ENCODE results near the gene RGS7.
"Not testable (repeated sequence)": the region's sequence is repeated elsewhere in the genome, so short reads cannot be mapped to it uniquely, and the experiment has no call there.

Gene RGS7

DNA sequence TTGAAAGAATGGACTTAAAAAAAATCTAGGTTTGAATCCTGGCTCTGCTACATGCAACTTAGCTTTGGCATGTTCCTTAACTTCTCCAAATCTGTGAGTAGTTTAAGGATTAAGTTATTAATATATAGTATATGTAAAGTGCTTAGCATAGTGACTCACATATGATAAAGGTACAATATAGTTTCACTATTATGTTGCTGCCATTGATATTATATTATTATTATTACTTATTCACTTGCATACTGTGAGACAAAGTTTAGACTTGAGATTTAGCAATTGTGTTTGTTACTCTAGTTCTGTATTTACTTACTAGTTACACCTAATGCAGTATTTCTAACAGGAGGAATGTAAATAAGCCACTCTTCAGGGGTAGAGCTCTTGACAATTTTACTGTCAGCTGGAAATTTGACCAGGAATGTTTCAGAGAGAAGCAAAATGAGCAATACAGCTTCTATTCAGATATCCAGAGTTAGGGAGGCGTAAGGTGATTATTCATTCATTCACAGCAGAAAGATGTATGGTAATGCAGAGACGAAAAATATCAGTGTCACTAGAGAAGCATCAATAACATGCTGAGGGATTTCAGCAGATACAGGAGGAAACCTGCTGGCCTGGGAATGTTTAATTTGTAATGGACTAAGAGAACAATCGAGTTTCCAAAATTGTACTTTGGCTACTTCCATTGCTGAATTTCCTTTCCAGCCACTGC, 25.5 kb downstream of the RGS7 start:
- DNase-seq (ENCODE audit: low read depth in 2 of 2): no peak

DNA sequence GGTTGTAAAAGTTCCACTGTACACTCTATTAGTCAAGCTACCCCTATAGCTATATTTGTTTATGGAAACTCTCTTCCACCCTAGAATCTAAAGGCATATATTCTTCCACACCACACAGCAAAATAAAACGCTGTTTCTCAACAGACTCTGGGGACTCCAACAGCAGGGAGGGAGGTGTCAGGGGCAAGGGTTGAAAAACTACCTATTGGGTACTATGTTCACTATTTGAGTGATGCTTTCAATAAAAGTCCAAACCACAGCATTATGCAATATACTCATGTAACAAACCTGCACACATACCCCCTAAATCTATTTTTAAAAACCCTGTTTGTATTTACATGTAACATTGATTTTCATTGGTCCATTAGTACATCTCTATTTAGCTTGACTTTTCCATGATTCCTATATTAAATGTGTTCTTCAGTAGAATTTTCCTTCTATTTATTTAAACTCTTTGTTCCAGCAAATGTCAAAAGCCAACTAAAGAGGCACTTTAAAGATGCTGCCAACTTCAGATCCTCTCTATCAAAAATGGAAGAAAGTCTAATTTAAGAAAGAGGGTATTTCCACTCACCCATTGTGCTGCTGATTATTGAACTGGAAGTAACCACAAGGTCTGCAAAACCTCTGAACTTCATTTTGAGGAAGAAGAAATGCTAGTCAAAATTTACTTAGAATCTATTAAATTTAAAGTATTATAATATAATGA, 26.2 kb downstream of the RGS7 start:
- DNase-seq (ENCODE audit: low read depth in 2 of 2): no peak

DNA sequence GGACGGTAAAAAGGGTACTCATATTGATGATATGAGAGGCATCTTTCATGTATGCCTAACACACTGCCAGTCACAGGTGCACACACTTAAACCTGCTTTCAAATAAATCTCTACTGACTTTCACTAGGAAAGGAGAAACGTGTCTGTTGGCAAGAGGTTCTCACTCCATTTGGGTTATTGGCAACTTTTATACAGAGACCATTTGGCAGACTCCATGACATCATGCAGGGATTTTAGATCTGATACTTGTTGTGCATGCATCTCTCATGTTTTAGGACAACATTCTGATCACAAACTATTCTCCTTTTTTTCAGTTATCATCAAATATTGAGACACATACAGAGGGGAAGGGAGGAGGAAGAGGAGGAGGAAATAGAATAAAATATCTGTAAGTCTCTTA, 31.5 kb downstream of the RGS7 start:
- DNase-seq (ENCODE audit: low read depth in 2 of 2): no peak

DNA sequence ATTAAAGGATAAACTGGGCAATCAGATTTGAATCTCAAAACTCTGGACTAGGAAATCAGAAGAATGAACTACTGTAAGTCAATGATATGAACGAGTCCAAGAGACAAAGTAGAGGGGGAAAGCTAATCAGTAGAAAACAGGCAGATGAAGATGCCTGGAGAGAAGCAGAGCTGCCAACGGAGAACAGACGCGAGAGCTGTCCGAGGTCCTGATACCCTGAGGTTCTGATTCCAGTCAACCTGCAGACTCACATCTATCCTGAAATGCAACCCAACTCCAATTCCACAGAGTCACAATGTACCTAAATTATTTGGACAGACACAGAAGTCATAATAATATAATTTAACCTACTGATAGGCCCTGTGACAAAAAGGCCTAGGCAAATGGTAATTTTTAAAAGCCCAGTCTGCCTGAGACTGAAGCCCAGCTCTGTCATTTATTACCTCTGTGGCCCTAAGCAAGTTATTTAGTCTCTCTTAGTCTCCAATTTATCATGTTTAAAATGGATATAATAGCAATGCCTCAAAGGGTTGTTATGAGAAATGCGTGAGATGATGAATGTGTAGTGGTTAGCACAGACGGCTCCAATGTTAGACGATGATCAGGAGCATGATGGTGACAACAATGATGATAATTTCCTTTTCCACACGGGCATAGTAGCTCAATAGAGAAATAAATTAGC, 33.4 kb downstream of the RGS7 start:
- no peak for DNase-seq (ENCODE audit: low read depth in 2 of 2)

DNA sequence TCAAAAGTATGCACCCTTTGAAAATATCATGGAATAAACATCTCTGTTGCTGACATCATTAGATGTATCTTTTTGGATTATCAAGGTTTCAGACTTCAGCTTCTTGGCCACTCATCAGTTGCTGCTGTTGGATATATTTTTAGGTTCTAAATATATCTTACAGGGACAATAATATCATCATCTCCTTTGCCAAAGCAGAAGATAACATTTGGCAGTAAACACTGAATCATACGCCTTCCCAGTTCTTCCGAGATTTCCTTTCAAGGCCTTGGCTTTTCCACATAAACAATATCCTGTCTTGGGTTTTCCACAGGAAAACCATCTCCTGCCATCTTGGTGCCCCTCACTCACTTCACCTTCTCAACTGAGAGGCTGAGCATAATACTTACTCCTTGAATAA, 39.3 kb downstream of the RGS7 start:
- DNase-seq (ENCODE audit: low read depth in 2 of 2): no peak

DNA sequence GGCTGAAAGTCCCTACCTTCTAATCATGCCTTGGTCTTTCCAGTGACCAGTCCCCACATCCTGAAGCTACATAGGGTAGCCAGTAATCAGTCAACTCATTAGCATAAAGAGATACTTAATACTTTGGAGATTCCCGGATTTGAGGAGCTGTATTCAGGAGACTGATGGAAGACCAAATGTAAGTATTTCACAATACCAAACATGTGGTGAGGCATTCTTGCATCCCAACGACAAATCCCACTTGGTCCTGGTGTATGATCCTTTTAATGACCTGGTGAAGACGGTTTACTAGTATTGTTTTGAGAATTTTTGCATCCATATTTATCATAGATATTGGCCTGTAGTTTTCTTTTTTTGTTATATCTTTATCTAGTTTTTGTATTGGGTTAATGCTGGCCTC, 40.6 kb downstream of the RGS7 start:
- no peak for DNase-seq (ENCODE audit: low read depth in 2 of 2)

DNA sequence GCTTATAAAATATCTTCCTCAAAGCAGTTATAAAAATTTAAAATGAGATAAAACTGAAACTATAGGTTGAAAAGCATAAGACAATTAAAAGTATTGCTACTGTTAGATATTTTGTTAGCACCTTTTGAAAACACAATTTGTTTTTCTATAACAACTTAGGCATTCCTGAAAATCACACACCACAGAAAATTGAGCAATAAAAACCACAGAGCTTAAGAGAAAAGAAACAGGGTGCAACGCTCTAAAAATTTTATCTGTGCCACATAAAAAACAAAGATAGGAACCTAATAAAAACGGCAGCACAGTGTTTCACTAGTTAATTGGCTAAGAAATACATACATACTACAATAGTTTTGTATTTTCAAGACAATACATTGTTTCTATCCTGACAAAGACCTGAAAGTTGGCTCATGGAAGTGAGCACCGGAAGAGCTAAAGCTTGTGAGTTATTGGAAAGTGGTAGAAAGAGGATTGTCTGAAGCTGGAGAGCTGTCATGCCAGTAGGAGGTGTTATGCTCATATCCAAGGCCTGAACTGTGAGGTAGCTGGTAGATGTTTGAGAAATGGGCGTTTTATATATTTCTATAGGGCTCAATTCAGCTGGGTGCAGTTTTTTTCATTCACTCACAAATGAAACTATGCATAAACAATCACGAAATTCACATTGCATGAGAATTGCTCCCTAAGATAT, 45.8 kb downstream of the RGS7 start:
- no peak for DNase-seq (ENCODE audit: low read depth in 2 of 2)

DNA sequence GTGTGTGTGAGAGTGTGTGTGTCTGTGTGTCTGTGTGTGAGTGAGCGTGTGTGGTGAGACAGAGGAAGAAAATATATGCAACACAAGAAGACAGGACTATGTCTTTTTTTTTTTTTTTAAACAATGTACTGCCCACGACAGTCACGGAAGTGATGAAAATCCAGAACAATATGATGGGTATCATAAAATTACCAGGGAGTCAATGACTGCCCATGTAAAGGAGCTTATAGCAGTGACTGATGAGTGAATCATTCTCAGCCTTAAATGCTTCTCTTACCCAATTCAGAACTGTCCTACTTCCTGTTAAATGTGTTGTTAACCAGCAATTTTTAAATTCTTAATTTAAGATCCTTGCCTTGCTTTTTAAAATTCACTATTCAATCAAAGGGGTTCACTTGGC, 46.6 kb downstream of the RGS7 start:
- no peak for DNase-seq (ENCODE audit: low read depth in 2 of 2)

DNA sequence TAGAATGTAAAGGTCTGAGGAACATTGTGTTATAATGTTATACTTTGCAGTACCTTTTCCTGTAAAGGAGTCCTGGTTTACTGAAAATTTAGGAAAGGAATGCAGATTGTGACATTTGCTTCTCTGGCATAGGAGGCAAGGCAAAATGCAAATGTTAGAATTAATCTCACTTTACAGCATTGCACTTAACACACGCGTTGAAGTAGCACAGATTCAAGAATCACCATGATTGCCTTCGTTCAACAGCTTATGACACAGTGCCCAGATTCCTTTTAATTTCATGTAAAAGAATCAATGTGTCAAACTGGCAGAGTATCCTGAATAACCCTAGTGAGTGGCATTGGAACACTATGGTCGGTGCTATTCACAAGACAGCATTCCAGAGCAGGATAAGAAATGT, 47.4 kb downstream of the RGS7 start:
- no peak for DNase-seq (ENCODE audit: low read depth in 2 of 2)

DNA sequence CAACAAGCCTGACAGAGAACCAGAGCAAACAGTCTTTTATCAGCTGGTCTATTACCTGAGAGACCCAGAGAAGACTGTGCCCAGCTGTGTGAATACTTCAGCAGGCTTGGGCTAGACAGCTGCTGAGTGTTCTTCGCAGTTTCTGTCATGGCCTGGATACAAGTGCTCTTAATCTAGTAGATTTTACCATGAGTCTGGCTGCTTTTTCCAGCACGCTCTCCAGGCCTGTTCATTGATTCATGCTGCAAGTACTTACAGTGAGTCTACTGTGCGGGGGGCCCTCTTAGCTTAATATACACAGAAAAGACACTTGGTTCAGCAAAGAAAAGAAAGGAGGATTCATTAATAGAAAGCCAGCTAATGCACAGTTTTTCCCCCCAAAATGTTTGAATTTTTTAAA, 48.5 kb downstream of the RGS7 start:
- no peak for DNase-seq (ENCODE audit: low read depth in 2 of 2)

DNA sequence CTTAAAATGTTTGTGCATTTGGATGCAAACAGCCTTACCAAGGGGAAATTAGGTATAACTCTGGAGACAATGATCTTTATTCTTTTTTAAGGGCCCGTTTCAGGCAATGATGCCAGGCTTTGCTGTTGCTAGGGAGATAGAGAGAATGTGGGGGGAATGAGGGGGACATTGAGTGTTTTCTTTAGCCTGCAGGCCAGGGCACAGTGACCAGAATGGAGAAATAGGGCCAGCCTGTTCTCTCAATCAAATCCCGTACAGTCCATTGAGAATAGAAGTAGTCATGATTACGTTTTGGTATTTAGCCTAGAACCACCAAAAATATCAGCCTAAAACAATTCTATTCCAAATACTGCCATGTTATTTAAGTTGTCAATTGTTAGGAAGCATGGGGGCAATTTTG, 49.0 kb downstream of the RGS7 start:
- DNase-seq (ENCODE audit: low read depth in 2 of 2): no peak

DNA sequence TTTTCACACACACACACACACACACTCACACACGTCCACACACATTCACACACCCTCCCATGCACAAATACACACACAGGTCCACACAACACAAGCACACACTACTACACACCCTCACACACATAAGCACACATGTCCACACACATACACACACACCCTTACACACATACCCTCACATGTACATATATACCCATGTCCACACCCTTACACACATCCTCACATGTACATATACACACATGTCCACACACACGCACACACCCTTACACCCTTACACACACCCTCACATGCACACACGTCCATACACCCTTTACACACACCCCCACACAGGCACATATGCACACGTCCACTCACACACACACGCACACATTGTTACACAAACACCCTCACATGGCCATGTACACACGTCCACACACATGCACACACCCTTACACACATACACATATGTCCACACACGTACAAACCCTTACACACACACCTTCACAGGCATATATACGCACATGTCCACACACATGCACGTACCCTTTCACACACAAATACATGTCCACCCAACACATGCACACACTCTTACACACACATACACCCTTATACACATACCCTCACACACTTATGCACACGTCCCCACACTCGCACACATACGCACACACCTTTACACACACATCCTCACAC, 50.7 kb downstream of the RGS7 start:
- no peak for DNase-seq (ENCODE audit: low read depth in 2 of 2)

DNA sequence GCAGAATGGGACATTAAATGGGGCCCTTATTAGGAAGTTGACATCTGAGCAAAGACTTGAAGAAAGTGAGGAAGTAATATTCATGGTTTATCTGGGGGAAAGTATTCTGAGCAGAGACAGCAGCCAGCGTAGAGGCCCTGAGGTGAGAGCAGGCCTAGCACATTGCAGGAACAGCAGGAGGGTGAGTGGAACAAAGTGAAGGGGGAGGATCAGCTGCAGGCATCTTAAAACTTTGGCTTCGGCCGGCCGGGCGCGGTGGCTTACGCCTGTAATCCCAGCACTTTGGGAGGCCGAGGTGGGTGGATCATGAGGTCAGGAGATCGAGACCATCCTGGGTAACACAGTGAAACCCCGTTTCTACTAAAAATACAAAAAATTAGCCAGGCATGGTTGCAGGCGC, 55.0 kb downstream of the RGS7 start:
- not testable (repeated sequence) for DNase-seq (ENCODE audit: low read depth in 2 of 2)

DNA sequence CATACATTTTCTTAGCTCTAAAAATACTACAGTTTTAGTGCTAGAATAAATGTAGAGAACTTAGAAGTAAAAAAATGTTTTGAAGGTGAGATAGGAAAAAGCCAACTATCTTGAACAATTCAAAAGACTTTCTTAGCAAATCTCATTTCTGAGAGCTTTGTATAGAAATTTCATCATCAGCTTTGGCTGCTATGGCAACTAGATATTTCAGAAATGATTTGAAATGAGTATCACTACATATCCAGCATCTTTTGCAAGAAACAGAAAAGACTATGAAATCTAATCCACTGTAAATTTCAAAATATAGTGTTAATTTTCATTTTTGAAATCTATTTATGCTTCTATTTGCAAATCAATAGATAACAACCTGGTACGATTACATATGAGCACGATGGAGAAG, 57.7 kb downstream of the RGS7 start:
- no peak for DNase-seq (ENCODE audit: low read depth in 2 of 2)

DNA sequence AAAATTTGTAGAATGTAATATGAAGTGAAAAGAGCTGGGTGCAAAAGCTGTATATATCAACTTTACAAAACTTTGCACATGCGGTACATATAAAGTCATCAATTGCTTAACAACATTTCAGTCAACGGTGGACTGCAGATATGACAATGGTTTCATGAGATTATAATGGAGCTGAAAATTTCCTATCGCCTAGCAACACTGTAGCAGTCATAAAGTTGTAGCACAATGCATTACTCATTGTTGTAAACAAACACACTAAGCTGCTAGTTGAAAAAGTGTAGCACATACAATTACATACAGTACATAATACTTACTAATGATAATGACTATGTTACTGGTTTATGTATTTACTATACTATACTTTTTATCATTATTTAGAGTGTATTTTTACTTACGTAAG, 64.0 kb downstream of the RGS7 start:
- no peak for DNase-seq (ENCODE audit: low read depth in 2 of 2)

DNA sequence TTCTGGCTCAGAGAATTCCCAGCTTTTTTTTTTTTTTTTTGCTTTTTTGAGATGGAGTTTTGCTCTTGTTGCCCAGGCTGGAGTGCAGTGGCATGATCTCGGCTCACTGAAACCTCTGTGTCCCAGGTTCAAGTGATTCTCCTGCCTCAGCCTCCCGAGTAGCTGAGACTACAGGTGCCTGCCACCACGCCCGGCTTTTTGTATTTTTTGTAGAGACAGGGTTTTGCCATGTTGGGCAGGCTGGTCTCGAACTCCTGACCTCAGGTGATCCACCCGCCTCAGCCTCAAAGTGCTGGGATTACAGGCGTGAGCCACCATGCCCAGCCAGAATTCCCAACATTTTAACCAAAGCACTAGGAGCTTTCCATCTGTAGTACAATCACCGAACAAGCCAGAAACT, 65.5 kb downstream of the RGS7 start:
- not testable (repeated sequence) for DNase-seq (ENCODE audit: low read depth in 2 of 2)

DNA sequence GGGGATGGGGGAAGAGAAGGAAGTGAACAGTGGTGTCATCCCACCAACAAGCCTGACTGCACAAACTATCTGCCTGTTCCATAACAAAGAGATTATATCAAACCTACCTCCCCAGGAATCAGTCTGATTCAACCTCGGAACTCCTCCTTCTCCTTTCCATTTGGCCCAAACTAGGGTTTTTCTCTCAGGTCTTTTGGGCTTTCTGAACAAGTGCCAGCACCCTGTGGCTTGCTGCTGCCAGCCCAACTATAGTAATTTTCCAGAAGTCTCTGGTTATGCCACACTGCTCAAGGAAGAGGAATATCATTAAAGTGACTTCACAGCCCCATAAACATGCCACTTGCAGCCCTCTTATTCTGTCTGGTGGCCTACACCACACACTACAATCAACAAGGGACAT, 70.5 kb downstream of the RGS7 start:
- DNase-seq (ENCODE audit: low read depth in 2 of 2): no peak

DNA sequence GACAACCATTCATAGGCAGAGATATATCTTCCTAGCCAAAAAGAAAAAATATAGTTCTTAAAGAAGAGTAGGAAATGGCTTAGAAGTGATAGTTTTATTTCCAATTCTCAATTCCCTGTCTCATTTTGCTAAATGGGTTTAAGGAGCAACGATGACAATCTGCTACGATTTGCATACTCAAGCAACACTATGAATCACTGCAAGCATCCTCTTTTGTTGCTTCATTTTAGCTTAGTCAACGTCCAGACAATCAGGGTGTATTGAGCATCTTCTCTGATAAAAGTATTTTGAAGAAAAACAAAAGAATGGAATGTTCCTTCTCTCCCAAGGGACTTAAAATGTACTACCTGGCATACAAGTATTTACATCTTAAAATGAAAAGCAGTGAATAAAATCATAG, 80.6 kb downstream of the RGS7 start:
- no peak for DNase-seq (ENCODE audit: low read depth in 2 of 2)

DNA sequence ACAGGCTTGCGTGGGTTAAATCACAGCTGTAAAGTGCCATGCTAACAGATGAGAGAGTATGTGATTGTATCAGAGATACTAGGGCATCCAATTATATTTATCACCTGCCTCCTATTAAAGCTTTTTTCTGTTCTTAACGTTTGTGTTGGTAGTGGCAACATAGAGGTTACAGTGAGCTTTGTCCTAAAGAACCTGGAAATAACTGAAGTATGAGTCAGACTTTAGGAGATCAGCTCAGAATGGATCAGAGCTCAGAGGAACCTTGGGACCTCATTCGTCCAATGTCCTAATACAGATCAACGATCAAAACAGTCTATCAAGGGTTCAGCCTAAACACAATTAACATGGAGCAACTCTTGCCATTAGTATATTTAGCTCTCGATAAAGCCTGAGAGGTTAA, 81.0 kb downstream of the RGS7 start:
- no peak for DNase-seq (ENCODE audit: low read depth in 2 of 2)

DNA sequence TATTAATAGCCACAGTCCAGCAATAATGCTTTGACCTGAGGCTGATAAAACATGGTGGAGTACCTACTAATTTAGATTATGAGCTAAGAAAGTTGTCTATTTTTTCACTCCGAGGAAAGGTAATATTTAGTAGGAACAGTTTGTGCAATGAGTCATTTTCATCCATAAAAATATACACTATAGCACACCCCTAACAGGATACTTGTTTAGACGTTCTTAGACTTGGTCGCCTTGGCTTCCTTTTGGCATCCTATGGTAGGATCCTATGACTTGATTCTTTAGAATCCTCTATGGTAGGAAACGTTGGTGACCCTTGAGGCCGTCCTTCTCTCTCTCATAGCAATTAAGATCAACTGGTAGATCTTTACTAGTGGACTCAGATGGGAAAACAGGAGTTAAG, 81.8 kb downstream of the RGS7 start:
- DNase-seq (ENCODE audit: low read depth in 2 of 2): no peak

DNA sequence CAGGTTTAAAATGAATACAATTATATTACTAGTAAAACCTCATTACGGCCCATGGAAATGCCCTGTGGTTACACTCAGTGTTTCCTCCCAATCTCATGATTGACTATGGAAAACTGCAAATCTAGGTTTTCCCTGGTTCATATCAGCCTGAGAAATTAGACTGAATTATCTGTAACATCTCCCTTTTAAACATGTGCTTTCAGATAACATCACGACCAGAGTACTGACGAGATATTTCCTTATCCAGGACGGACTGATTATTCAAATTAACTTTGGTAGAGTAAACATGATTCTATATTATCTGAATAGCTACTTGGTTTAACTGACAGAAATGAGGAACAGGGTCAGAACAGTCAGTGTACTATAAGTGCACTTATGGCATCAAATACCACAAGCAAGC, 82.3 kb downstream of the RGS7 start:
- no peak for DNase-seq (ENCODE audit: low read depth in 2 of 2)

DNA sequence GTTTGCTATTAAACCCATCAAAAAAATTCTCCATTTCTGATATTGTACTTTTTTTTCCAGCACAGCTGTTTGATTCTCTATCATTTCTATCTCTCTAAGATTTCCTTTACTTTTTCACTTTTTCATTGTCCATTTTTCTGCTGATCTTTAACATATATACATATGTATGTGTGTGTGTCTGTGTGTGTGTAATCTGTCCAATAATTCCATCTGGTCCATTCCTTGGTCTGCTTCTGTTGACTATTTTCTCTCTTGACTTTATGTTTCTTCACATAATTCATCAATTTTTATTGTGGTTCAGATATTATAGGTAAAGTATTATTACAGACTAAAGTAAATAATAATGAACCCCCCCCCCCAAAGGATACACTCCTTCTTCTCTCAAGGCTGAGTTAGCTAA, 84.2 kb downstream of the RGS7 start:
- DNase-seq (ENCODE audit: low read depth in 2 of 2): no peak

All from stimulated activated CD4-positive, alpha-beta T cell treated with anti-CD3 and anti-CD28 coated beads, Interleukin-1b, Interleukin-23, amount 100 ng/mL, for 1 hour (primary cell).